Measurements from ENCODE around the gene LRP2.
A peak's percentile ranks its signal among the peaks of the same experiment; 100 is the strongest.

LRP2 gene

GRCh38 chr2:169366066-169366465 is 3.7 kb upstream of the LRP2 start:
- H3K4me1 ChIP-seq (ENCODE audit: control insufficient read depth, insufficient read depth, low read length) = peaks cover 25% of the 10 kb centered on the region
- H3K36me3 ChIP-seq (ENCODE audit: control insufficient read depth, insufficient read depth, low read length) = no peaks in the 10 kb centered on the region
- H3K9ac ChIP-seq (ENCODE audit: low read depth, low read length) = no peak overlapping the region
- peaks cover 44% of the 10 kb centered on the region for H3K27me3 ChIP-seq (ENCODE audit: control insufficient read depth, insufficient read depth, low read length)
- no peak overlapping the region for H3K27ac ChIP-seq (ENCODE audit: low read depth, low read length)
- H3K4me3 ChIP-seq (ENCODE audit: low read depth, low read length) = no peak overlapping the region
- H3K9me3 ChIP-seq (ENCODE audit: control insufficient read depth, insufficient read depth, low read length) = no peaks in the 10 kb centered on the region

- peak overlapping the region; percentile 41 for H3K9ac ChIP-seq (ENCODE audit: low read depth, low read length)
- H3K36me3 ChIP-seq (ENCODE audit: control insufficient read depth, insufficient read depth, low read length) = no peaks in the 10 kb centered on the region
- H3K4me1 ChIP-seq (ENCODE audit: control insufficient read depth, insufficient read depth, low read length) = peaks cover 28% of the 10 kb centered on the region
- H3K9me3 ChIP-seq (ENCODE audit: control insufficient read depth, insufficient read depth, low read length) = no peaks in the 10 kb centered on the region
- H3K4me3 ChIP-seq (ENCODE audit: low read depth, low read length) = peak overlapping the region; percentile 70
- H3K27ac ChIP-seq (ENCODE audit: low read depth, low read length) = peak overlapping the region; percentile 57
- H3K27me3 ChIP-seq (ENCODE audit: control insufficient read depth, insufficient read depth, low read length) = peaks cover 54% of the 10 kb centered on the region
Observed at GRCh38 chr2:169365029-169365480, 2.7 kb upstream of the LRP2 start.

DNA sequence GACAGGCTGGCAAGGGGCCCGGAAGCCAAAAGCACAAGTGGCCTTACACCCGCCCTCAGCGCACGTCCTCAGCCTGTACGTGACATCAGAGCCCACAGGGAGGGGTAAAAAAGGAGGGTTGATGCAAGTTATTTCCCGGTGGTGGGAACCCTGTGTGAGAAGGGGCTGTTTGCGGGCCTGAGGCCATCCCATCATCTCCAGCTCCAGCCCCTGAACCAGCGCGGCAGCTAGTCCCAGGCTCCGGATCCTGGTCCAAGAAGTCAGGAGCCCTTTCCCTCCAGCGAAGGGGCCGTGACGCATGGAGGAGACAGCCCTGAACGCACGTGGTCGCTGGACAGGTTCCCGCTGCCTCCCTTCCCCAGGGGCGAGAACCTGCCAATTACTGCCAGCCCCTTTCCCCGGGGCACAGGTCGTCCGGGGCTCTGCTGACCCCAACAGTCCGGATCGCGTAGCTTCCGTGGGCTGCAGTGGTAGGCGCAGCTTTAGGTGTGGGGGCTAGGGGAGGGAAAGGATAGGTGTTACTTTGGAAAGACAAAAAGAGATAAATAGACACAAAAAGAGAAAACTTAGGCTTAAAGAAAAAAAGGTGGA is 1.3 kb upstream of the LRP2 start:
- Histone ChIP-seq H3K4me3 (ENCODE audit: low read depth, low read length) (peak overlapping the region; percentile 70), H3K27me3 (ENCODE audit: control insufficient read depth, insufficient read depth, low read length) (peaks cover 65% of the 10 kb centered on the region), H3K4me1 (ENCODE audit: control insufficient read depth, insufficient read depth, low read length) (peaks cover 28% of the 10 kb centered on the region), H3K9ac (ENCODE audit: low read depth, low read length) (peak overlapping the region; percentile 42), H3K9me3 (ENCODE audit: control insufficient read depth, insufficient read depth, low read length) (no peaks in the 10 kb centered on the region), H3K27ac (ENCODE audit: low read depth, low read length) (no peak overlapping the region), H3K36me3 (ENCODE audit: control insufficient read depth, insufficient read depth, low read length) (no peaks in the 10 kb centered on the region)

DNA sequence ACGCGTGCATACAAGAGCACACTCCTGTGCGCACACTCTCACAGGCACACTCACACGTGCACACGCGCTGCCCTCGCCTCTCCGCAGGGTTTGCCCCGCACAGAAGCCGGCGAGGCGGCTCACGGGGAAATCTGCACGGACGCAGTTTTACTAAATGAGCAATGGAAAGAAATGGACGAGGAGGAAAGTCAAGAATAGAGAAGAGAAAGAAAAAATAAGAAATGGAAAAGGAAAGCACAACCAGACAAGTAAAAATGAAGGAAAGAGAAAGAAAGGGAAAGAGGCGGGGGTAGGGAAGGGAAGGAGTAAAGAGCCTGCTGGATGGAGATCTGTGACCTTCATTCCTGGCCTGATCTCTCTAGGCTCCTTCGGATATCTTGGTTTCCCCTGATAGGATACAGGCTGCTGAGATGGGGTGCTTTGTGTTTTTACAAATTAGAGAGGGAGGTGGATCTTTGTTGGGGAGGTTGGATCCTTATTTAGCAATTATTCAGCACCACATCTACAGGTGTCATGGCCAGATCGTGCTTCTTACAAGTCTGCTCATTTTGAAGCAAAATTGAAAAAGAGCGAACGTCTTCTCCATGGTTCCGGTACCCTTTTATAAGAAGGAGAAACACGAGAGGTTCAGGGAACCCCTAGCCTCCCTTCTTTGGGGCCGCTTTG is 693 bp upstream of the LRP2 start:
- no peak overlapping the region for H3K9ac ChIP-seq (ENCODE audit: low read depth, low read length)
- H3K4me3 ChIP-seq (ENCODE audit: low read depth, low read length) = peak overlapping the region; percentile 70
- peaks cover 65% of the 10 kb centered on the region for H3K27me3 ChIP-seq (ENCODE audit: control insufficient read depth, insufficient read depth, low read length)
- peaks cover 28% of the 10 kb centered on the region for H3K4me1 ChIP-seq (ENCODE audit: control insufficient read depth, insufficient read depth, low read length)
- no peaks in the 10 kb centered on the region for H3K9me3 ChIP-seq (ENCODE audit: control insufficient read depth, insufficient read depth, low read length)
- no peaks in the 10 kb centered on the region for H3K36me3 ChIP-seq (ENCODE audit: control insufficient read depth, insufficient read depth, low read length)
- H3K27ac ChIP-seq (ENCODE audit: low read depth, low read length) = no peak overlapping the region

DNA sequence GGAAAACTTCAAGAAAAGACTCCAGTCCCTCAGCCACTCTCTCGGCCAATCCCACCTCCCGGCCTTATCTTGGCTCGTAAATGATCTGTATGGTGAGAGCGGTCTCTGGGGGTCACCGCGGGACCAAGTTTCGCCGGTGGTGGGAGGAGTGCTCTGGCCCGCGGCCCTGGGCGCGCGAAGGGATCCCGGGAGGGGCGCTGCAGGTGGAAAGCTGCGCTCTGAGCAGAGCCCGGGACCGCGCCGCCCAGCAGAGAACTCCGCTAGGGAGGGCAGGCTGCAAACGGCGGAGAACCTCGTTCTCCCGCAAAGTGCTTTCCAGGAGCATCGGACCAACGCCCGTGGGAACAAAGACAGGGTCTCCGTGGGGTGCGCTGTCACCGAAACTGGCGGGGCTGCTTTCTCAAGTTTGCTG is 622 bp downstream of the LRP2 start:
- no peaks in the 10 kb centered on the region for H3K9me3 ChIP-seq (ENCODE audit: control insufficient read depth, insufficient read depth, low read length)
- H3K4me1 ChIP-seq (ENCODE audit: control insufficient read depth, insufficient read depth, low read length) = peaks cover 28% of the 10 kb centered on the region
- H3K27ac ChIP-seq (ENCODE audit: low read depth, low read length) = no peak overlapping the region
- H3K4me3 ChIP-seq (ENCODE audit: low read depth, low read length) = peak overlapping the region; percentile 70
- H3K9ac ChIP-seq (ENCODE audit: low read depth, low read length) = no peak overlapping the region
- peaks cover 65% of the 10 kb centered on the region for H3K27me3 ChIP-seq (ENCODE audit: control insufficient read depth, insufficient read depth, low read length)
- H3K36me3 ChIP-seq (ENCODE audit: control insufficient read depth, insufficient read depth, low read length) = no peaks in the 10 kb centered on the region

DNA sequence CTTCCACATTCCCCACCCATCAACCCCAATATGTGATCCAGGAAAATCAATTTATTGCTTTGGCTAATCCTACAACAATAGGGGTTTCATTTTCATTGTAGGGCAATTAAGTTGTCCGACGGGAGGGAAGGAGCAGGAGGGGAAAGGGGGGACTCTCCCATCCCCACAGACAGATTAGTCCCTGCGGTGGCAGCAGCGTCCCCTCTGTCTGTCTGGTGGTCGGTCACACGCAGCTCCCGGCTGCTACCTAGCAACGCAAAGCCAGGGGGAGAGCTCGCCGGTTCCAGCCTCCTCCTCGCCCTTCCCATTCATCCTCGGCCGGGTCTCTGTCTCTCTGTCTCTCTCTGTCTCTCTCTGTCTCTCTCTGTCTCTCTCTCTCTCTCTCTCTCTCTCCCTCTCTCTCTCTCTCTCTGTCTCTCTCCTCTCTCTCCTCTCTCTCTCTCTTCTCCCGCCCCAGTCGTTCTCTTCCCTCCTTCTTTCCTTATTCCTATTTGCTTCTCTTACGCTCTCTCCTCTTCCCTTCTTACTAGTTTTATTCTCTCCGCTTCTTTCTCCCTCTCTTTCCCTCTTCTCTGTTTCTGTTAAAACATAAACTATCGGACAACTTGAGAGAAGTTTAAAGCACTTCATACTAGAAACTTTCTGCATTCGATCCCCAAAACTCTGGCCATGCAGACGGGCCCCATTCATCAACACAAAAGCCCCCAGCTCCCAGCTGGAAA is 1.2 kb downstream of the LRP2 start:
- Histone ChIP-seq H3K9me3 (ENCODE audit: control insufficient read depth, insufficient read depth, low read length) (no peaks in the 10 kb centered on the region), H3K27ac (ENCODE audit: low read depth, low read length) (no peak overlapping the region), H3K27me3 (ENCODE audit: control insufficient read depth, insufficient read depth, low read length) (peaks cover 65% of the 10 kb centered on the region), H3K36me3 (ENCODE audit: control insufficient read depth, insufficient read depth, low read length) (no peaks in the 10 kb centered on the region), H3K4me1 (ENCODE audit: control insufficient read depth, insufficient read depth, low read length) (peaks cover 28% of the 10 kb centered on the region), H3K4me3 (ENCODE audit: low read depth, low read length) (peak overlapping the region; percentile 70), H3K9ac (ENCODE audit: low read depth, low read length) (no peak overlapping the region)

DNA sequence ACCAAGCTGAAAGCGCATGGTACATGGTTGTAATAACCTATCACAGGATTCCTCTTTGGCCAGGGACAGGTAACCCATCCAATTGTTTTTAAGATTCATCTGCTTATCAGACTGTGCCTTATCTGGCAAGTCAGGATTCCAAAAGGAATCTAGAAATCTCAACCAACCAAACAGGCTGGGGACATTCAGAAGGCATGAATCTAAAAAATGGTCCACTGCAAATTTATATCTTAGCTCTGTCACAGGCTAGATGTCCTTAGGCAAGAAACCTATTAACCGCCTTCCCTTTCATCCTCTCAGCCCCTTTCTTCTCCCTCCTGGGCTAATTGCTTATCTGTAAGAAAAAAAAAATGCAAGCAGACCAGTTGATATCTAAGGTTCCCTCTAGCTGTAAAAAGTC is 4.3 kb downstream of the LRP2 start:
- Histone ChIP-seq H3K27me3 (ENCODE audit: control insufficient read depth, insufficient read depth, low read length) (peaks cover 40% of the 10 kb centered on the region), H3K27ac (ENCODE audit: low read depth, low read length) (no peak overlapping the region), H3K9me3 (ENCODE audit: control insufficient read depth, insufficient read depth, low read length) (no peaks in the 10 kb centered on the region), H3K9ac (ENCODE audit: low read depth, low read length) (no peak overlapping the region), H3K36me3 (ENCODE audit: control insufficient read depth, insufficient read depth, low read length) (no peaks in the 10 kb centered on the region), H3K4me1 (ENCODE audit: control insufficient read depth, insufficient read depth, low read length) (peaks cover 10% of the 10 kb centered on the region), H3K4me3 (ENCODE audit: low read depth, low read length) (no peak overlapping the region)

- no peak overlapping the region for H3K4me3 ChIP-seq (ENCODE audit: low read depth, low read length)
- no peaks in the 10 kb centered on the region for H3K4me1 ChIP-seq (ENCODE audit: control insufficient read depth, insufficient read depth, low read length)
- H3K27me3 ChIP-seq (ENCODE audit: control insufficient read depth, insufficient read depth, low read length) = peaks cover 3% of the 10 kb centered on the region; the same call in 1 of the 2 replicates
- H3K9ac ChIP-seq (ENCODE audit: low read depth, low read length) = no peak overlapping the region
- H3K36me3 ChIP-seq (ENCODE audit: control insufficient read depth, insufficient read depth, low read length) = no peaks in the 10 kb centered on the region
- no peaks in the 10 kb centered on the region for H3K9me3 ChIP-seq (ENCODE audit: control insufficient read depth, insufficient read depth, low read length)
- no peak overlapping the region for H3K27ac ChIP-seq (ENCODE audit: low read depth, low read length)
Observed at GRCh38 chr2:169354244-169354643, 8.1 kb downstream of the LRP2 start.

GRCh38 chr2:169351725-169352124 is 10.6 kb downstream of the LRP2 start:
- no peaks in the 10 kb centered on the region for H3K36me3 ChIP-seq (ENCODE audit: control insufficient read depth, insufficient read depth, low read length)
- no peaks in the 10 kb centered on the region for H3K4me1 ChIP-seq (ENCODE audit: control insufficient read depth, insufficient read depth, low read length)
- no peaks in the 10 kb centered on the region for H3K9me3 ChIP-seq (ENCODE audit: control insufficient read depth, insufficient read depth, low read length)
- H3K27me3 ChIP-seq (ENCODE audit: control insufficient read depth, insufficient read depth, low read length) = no peaks in the 10 kb centered on the region
- H3K9ac ChIP-seq (ENCODE audit: low read depth, low read length) = no peak overlapping the region
- no peak overlapping the region for H3K4me3 ChIP-seq (ENCODE audit: low read depth, low read length)
- H3K27ac ChIP-seq (ENCODE audit: low read depth, low read length) = no peak overlapping the region

DNA sequence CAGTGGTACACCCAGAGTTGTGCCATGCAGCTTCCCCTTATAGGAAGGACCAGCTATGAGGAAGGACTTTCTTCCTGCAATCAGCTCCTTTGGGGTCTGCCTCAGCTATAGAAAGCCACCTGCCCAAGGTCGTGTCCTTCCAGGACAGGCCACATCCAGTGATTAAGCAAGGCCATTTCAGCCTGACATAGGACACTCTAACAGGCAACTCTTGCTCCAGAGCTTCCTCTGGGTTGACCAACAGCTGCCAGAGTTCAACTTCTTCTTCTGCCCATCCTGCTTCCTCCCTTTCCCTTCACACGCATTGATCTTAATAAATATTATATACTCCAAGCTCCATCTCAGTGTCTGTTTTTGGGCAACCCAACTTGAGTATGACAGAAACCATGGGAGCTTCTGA is 12.8 kb downstream of the LRP2 start:
- H3K9ac ChIP-seq (ENCODE audit: low read depth, low read length) = no peak overlapping the region
- H3K4me1 ChIP-seq (ENCODE audit: control insufficient read depth, insufficient read depth, low read length) = no peaks in the 10 kb centered on the region
- no peak overlapping the region for H3K27ac ChIP-seq (ENCODE audit: low read depth, low read length)
- H3K36me3 ChIP-seq (ENCODE audit: control insufficient read depth, insufficient read depth, low read length) = no peaks in the 10 kb centered on the region
- no peak overlapping the region for H3K4me3 ChIP-seq (ENCODE audit: low read depth, low read length)
- no peaks in the 10 kb centered on the region for H3K27me3 ChIP-seq (ENCODE audit: control insufficient read depth, insufficient read depth, low read length)
- no peaks in the 10 kb centered on the region for H3K9me3 ChIP-seq (ENCODE audit: control insufficient read depth, insufficient read depth, low read length)

All from HUES48 (cell line).